CD4-positive, alpha-beta T cell treated with Interleukin-6 for 4 hours (primary cell): ENCODE measurements around the gene COG2.
"Not testable (repeated sequence)": the region's sequence is repeated elsewhere in the genome, so short reads cannot be mapped to it uniquely, and the experiment has no call there.

Source experiments
- DNase-seq: peaks from one replicate; pipeline ENCODE4 v3.0.0-alpha.2; 2020; ENCODE audit warnings: mixed read lengths

Gene COG2

GRCh38 chr1:230642263-230642959 is at the start of gene COG2:
Gene COG2, plus strand, starts transcription at chr1:230642481. Its CDS starts 126 bp downstream, at chr1:230642607.
- peak; percentile 96 for DNase-seq

- no peak for DNase-seq
Observed at GRCh38 chr1:230592848-230593414, 49.4 kb upstream of the COG2 start.

- no peak for DNase-seq
Observed at GRCh38 chr1:230594214-230594773, 48.0 kb upstream of the COG2 start.

- no peak for DNase-seq
Observed at GRCh38 chr1:230595181-230595580, 47.1 kb upstream of the COG2 start.

- no peak for DNase-seq
Observed at GRCh38 chr1:230596306-230596705, 46.0 kb upstream of the COG2 start.

GRCh38 chr1:230598745-230599144 is 43.5 kb upstream of the COG2 start:
- DNase-seq: no peak

GRCh38 chr1:230599926-230600656 is 42.2 kb upstream of the COG2 start:
- no peak for DNase-seq

- DNase-seq: not testable (repeated sequence)
Observed at GRCh38 chr1:230600657-230601400, 41.5 kb upstream of the COG2 start.

- no peak for DNase-seq
Observed at GRCh38 chr1:230609208-230609607, 33.1 kb upstream of the COG2 start.

GRCh38 chr1:230610589-230610988 is 31.7 kb upstream of the COG2 start:
- no peak for DNase-seq

- DNase-seq: no peak
Observed at GRCh38 chr1:230611128-230611877, 31.0 kb upstream of the COG2 start.

- no peak for DNase-seq
Observed at GRCh38 chr1:230611878-230612235, 30.4 kb upstream of the COG2 start.

GRCh38 chr1:230612651-230613050 is 29.6 kb upstream of the COG2 start:
- DNase-seq: no peak

GRCh38 chr1:230614121-230614520 is 28.2 kb upstream of the COG2 start:
- DNase-seq: no peak

- no peak for DNase-seq
Observed at GRCh38 chr1:230618537-230618936, 23.7 kb upstream of the COG2 start.

- DNase-seq: no peak
Observed at GRCh38 chr1:230620649-230621323, 21.5 kb upstream of the COG2 start.

- no peak for DNase-seq
Observed at GRCh38 chr1:230621324-230622030, 20.8 kb upstream of the COG2 start.

GRCh38 chr1:230622151-230622550 is 20.1 kb upstream of the COG2 start:
- DNase-seq: no peak

- no peak for DNase-seq
Observed at GRCh38 chr1:230624097-230624713, 18.1 kb upstream of the COG2 start.

GRCh38 chr1:230626232-230626631 is 16.0 kb upstream of the COG2 start:
- DNase-seq: no peak

GRCh38 chr1:230627767-230628166 is 14.5 kb upstream of the COG2 start:
- no peak for DNase-seq
